Spleen (tissue), 11 donors: Measurements from ENCODE around the gene ITIH6. TPM values are rescaled to one million over a fixed set of nuclear protein-coding genes. Genes with fewer than 3 reads are reported as not detected.
"Not testable (repeated sequence)": the region's sequence is repeated elsewhere in the genome, so short reads cannot be mapped to it uniquely, and the experiment has no call there.

ENCODE experiments used
- DNase-seq: peaks from one replicate; pipeline ENCODE4 v3.0.0-alpha.2; 2020
- H3K27ac ChIP-seq, 8 donors: fragments of 200-600 bp; sonication (generic) in 7 of 8; 1 replicate in 4 of 8; 2 replicates in 4 of 8; pipeline versions ENCODE4 v1.5.0 to v1.8.0; 2016 to 2021; ENCODE audit warnings: inconsistent platforms in 4 of 8, mild to moderate bottlenecking in 4 of 8, moderate library complexity in 1 of 8
- H3K27me3 ChIP-seq, 7 donors: fragments of 200-600 bp; sonication (generic) in 6 of 7; replicated peaks in 1 of 7; 1 replicate in 4 of 7; 2 replicates in 3 of 7; pipeline versions ENCODE4 v1.5.0 to v1.8.0; 2016 to 2021; ENCODE audit warnings: inconsistent platforms in 3 of 7, mild to moderate bottlenecking in 1 of 7
- H3K36me3 ChIP-seq, 6 donors: fragments of 200-600 bp; sonication (generic) in 5 of 6; 1 replicate in 4 of 6; 2 replicates in 2 of 6; pipeline versions ENCODE4 v1.5.0 to v1.8.0; 2016 to 2021; ENCODE audit warnings: inconsistent platforms in 2 of 6
- H3K4me1 ChIP-seq, 6 donors: fragments of 200-600 bp; sonication (generic) in 5 of 6; 1 replicate in 3 of 6; 2 replicates in 3 of 6; pipeline versions ENCODE4 v1.5.0 to v1.8.0; 2016 to 2021; ENCODE audit warnings: inconsistent platforms in 3 of 6
- H3K4me3 ChIP-seq, 8 donors: fragments of 200-600 bp; sonication (generic) in 7 of 8; 1 replicate in 4 of 8; 2 replicates in 4 of 8; pipeline versions ENCODE4 v1.5.0 to v1.8.0; 2016 to 2021; ENCODE audit warnings: inconsistent platforms in 4 of 8, mild to moderate bottlenecking in 4 of 8, moderate library complexity in 2 of 8
- H3K9me3 ChIP-seq, 8 donors: fragments of 200-600 bp; sonication (generic) in 7 of 8; 1 replicate in 4 of 8; 2 replicates in 4 of 8; pipeline versions ENCODE4 v1.5.0 to v1.8.0; 2016 to 2021; ENCODE audit warnings: inconsistent platforms in 4 of 8
- CTCF ChIP-seq, 11 experiments: fragments of 200-600 bp in 7 of 11; fragments of 450-650 bp in 4 of 11; sonication (generic) in 4 of 11; IDR thresholded peaks in 8 of 11; conservative IDR thresholded peaks in 3 of 11; 1 replicate in 7 of 11; 2 replicates in 4 of 11; pipeline versions ENCODE4 v1.4.0 to v1.8.0; 2016 to 2021; ENCODE audit warnings: antibody characterized with exemption in 11 of 11, inconsistent platforms in 4 of 11, mild to moderate bottlenecking in 1 of 11
- POLR2A ChIP-seq, 3 donors: fragments of 450-650 bp; IDR thresholded peaks; one replicate each; pipeline ENCODE4 v1.5.1; 2017; ENCODE audit warnings: antibody characterized with exemption in 3 of 3, mild to moderate bottlenecking in 1 of 3
- POLR2AphosphoS5 ChIP-seq, 3 donors: sonication (generic); formaldehyde crosslinking; IDR thresholded peaks; one replicate each; pipeline ENCODE4 v1.5.1; 2017; ENCODE audit warnings: antibody characterized with exemption in 3 of 3
- WGBS, 5 donors: extraction: QIAGEN DNeasy Blood & Tissue Kit in 3 of 5; methylation state at CpG; one replicate each; pipeline versions ENCODE4 v1.1.5 to v1.1.7; 2013 to 2018; 5-methylcytosine and 5-hydroxymethylcytosine counted together
- intact Hi-C: fragments of 100-400 bp; cut with DNase I; formaldehyde crosslinking; loops from one replicate; pipeline ENCODE4 v1.15.0; 2023; ENCODE audit warnings: low total_unique reads
- polyA plus RNA-seq, 3 donors: library from polyadenylated mRNA; stranded (reverse); fragments of 200-250 nt; gene quantifications; one replicate each; pipeline ENCODE4 v1.2.1, GENCODE V29; 2013
- total RNA-seq, 7 donors: library from RNA; depleted of rRNA in 3 of 7; stranded (reverse); fragments of >200 nt in 3 of 7; fragmentation: NEBNext Ultra II Directional in 4 of 7; extraction: Animal tissue kit (Norgen Biotek cat#: 25700) in 4 of 7; gene quantifications; one replicate each; pipeline versions ENCODE4 v1.1.0 to v1.2.1, GENCODE V29; 2016 to 2021
- donor health status: healthy with polysubstance abuse.
- donor health status: DM: no; HTN: no; CAD: no; lungs with moderate emphysema.
- donor health status: DM: no; HTN: no; CAD: no.
- donor health status: Bipolar disorder and iron deficiency.
- donor health status: healthy.
- donor health status: DM: no; HTN: no; CAD: no.
- donor health status: DM: yes; HTN: yes; CAD: no.

ITIH6 gene
- total and polyA plus RNA-seq, 10 donors: not detected

GRCh38 chrX:54746928-54747327 is 51.1 kb downstream of the ITIH6 start:
- no peak for TF ChIP-seq POLR2A (IDR thresholded peaks at IDR 0.05)
- no peak for TF ChIP-seq POLR2AphosphoS5 (IDR thresholded peaks at IDR 0.05)
- TF ChIP-seq CTCF (IDR thresholded peaks at IDR 0.05 in 8 of 11, conservative IDR thresholded peaks at IDR 0.05 in 3 of 11): no peak
- intact Hi-C loops: no loop called here
- Histone ChIP-seq H3K9me3 (no peaks in the 10 kb centered on the region), H3K4me1 (no peaks in the 10 kb centered on the region), H3K4me3 (no peak overlapping the region), H3K36me3 (no peaks in the 10 kb centered on the region), H3K27ac (no peak overlapping the region), H3K27me3 (peaks cover 0 to 19% (median 0%) of the 10 kb centered on the region in 7 donors)
- 62 to 100% (median 76%) methylated on average over 1 to 2 of the region's 2 CpGs for WGBS, 5 donors
- no peak for DNase-seq

GRCh38 chrX:54745676-54746075 is 52.4 kb downstream of the ITIH6 start:
- 56 to 100% (median 73%) methylated on average over 1 to 2 of the region's 2 CpGs for WGBS, 5 donors

GRCh38 chrX:54738567-54738966 is 59.5 kb downstream of the ITIH6 start:
- H3K4me3 ChIP-seq, H3K27me3 ChIP-seq, H3K27ac ChIP-seq, DNase-seq, H3K36me3 ChIP-seq, H3K4me1 ChIP-seq, intact Hi-C loops: not testable (repeated sequence)
- peaks cover 0 to 15% (median 0%) of the 10 kb centered on the region in 8 donors for H3K9me3 ChIP-seq
- whole genome bisulfite sequencing, 5 donors: 87 to 100% (median 92%) methylated on average over 5 to 6 of the region's 6 CpGs

More at GRCh38 chrX:54745676-54746075, 52.4 kb downstream of the ITIH6 start:
- intact Hi-C loops: no loop called here
- TF ChIP-seq POLR2AphosphoS5 (IDR thresholded peaks at IDR 0.05) (no peak), POLR2A (IDR thresholded peaks at IDR 0.05) (no peak), CTCF (IDR thresholded peaks at IDR 0.05 in 8 of 11, conservative IDR thresholded peaks at IDR 0.05 in 3 of 11) (no peak)
- no peak overlapping the region for H3K4me3 ChIP-seq
- no peaks in the 10 kb centered on the region for H3K36me3 ChIP-seq
- H3K27ac ChIP-seq: no peak overlapping the region
- no peaks in the 10 kb centered on the region for H3K9me3 ChIP-seq
- DNase-seq: no peak
- H3K27me3 ChIP-seq: peaks cover 0 to 13% (median 0%) of the 10 kb centered on the region in 7 donors
- no peaks in the 10 kb centered on the region for H3K4me1 ChIP-seq

GRCh38 chrX:54736298-54736942 is 61.6 kb downstream of the ITIH6 start:
- 78 to 97% (median 93%) methylated on average over 6 to 36 of the region's 36 CpGs for WGBS, 5 donors
- DNase-seq, H3K27ac ChIP-seq, H3K4me3 ChIP-seq, H3K27me3 ChIP-seq, intact Hi-C loops, H3K4me1 ChIP-seq, H3K36me3 ChIP-seq: not testable (repeated sequence)
- H3K9me3 ChIP-seq: peaks cover 0 to 15% (median 0%) of the 10 kb centered on the region in 8 donors

GRCh38 chrX:54721424-54721823 is 76.6 kb downstream of the ITIH6 start:
- H3K27me3 ChIP-seq: peaks cover 0 to 4% (median 0%) of the 10 kb centered on the region in 7 donors
- no peak for TF ChIP-seq CTCF (IDR thresholded peaks at IDR 0.05 in 8 of 11, conservative IDR thresholded peaks at IDR 0.05 in 3 of 11)
- no peak for TF ChIP-seq POLR2A (IDR thresholded peaks at IDR 0.05)
- no peak for TF ChIP-seq POLR2AphosphoS5 (IDR thresholded peaks at IDR 0.05)
- no peaks in the 10 kb centered on the region for H3K9me3 ChIP-seq
- H3K36me3 ChIP-seq: no peaks in the 10 kb centered on the region
- intact Hi-C loops: no loop called here
- no peak for DNase-seq
- no peak overlapping the region for H3K4me3 ChIP-seq
- 76 to 94% (median 87%) methylated on average over 4 of the region's 4 CpGs for WGBS, 5 donors
- H3K4me1 ChIP-seq: no peaks in the 10 kb centered on the region
- no peak overlapping the region for H3K27ac ChIP-seq
